ENCODE results near the gene AKR1B1. TPM values are rescaled to one million over a fixed set of nuclear protein-coding genes. Genes with fewer than 3 reads are reported as not detected.

AKR1B1 gene
- total RNA-seq, 1 experiment from 2014 or later: 104 TPM

- POLR2A ChIA-PET (ENCODE audit: low non-redundant PET): no interaction called here
- no peak for TF ChIP-seq CTCF (conservative IDR thresholded peaks at IDR 0.05; ENCODE audit: low read depth, low read length)
- TF ChIP-seq EZH2 (IDR thresholded peaks at IDR 0.05; ENCODE audit: borderline replicate concordance, low read depth, low read length, poor library complexity, severe bottlenecking): no peak
These were observed 14.5 kb downstream of the AKR1B1 start for GRCh38 chr7:134444198-134444960.

DNA sequence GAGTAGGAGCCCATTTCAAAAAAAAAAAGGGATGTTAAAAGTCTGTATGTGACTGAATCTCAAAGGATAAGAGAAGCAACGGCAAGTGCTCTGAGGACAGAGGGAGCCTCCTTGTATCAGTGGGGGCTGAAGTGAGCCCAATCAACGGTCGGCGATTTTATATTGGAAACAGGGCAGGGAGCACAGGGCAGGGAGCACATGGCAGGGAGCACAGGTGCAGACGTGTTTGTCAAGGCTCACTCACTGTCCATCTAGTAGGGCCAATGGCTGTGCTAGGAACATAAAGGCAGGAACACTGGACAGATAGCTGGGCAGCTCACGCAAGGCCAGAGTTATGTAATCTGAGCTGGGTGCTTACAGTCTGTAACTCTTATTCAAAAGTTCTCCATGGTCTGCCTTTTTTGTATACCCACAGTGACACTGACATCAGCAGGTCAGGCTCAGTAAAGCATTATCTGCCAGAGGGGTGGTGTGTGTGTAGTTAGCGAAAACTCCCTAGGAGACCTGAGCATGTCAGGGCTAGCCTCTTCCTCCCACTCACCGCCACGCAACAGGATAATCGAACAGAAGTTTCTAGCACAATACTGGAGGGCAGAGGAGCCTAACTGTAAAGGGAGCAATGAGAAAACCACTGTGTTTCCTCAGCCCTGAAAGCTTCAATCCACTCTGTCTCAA lies 15.4 kb downstream of the AKR1B1 start:
- Histone ChIP-seq H3K4me3 (ENCODE audit: low read depth, low read length, poor library complexity, severe bottlenecking) (no peak overlapping the region), H3K9me3 (ENCODE audit: low read depth, low read length, poor library complexity, severe bottlenecking) (peaks cover 5% of the 10 kb centered on the region), H3K4me1 (ENCODE audit: insufficient read depth, low read length, poor library complexity, severe bottlenecking) (no peaks in the 10 kb centered on the region), H3K27ac (ENCODE audit: low read depth, low read length, poor library complexity, severe bottlenecking) (no peak overlapping the region), H3K36me3 (ENCODE audit: insufficient read depth, low read length, poor library complexity, severe bottlenecking) (peaks cover 20% of the 10 kb centered on the region), H3K27me3 (replicated peaks; ENCODE audit: insufficient read depth, low read depth, low read length, poor library complexity) (no peaks in the 10 kb centered on the region)
- intact Hi-C loops (cut with micrococcal nuclease; ENCODE audit: unreplicated experiment): no loop called here
- ChIA-PET POLR2A (ENCODE audit: low non-redundant PET) (no interaction called here), CTCF (no interaction called here)
- TF ChIP-seq CTCF (conservative IDR thresholded peaks at IDR 0.05; ENCODE audit: low read depth, low read length): no peak
- no peak for TF ChIP-seq EZH2 (IDR thresholded peaks at IDR 0.05; ENCODE audit: borderline replicate concordance, low read depth, low read length, poor library complexity, severe bottlenecking)
- no TSS peak for BruUV-seq (replicated peaks)
- DNase-seq (ENCODE audit: low spot score): no peak

More at GRCh38 chr7:134444198-134444960, 14.5 kb downstream of the AKR1B1 start:
- H3K4me3 ChIP-seq (ENCODE audit: low read depth, low read length, poor library complexity, severe bottlenecking): no peak overlapping the region
- intact Hi-C loops (cut with micrococcal nuclease; ENCODE audit: unreplicated experiment): no loop called here
- H3K36me3 ChIP-seq (ENCODE audit: insufficient read depth, low read length, poor library complexity, severe bottlenecking): peaks cover 20% of the 10 kb centered on the region
- no peaks in the 10 kb centered on the region for H3K27me3 ChIP-seq (replicated peaks; ENCODE audit: insufficient read depth, low read depth, low read length, poor library complexity)
- H3K27ac ChIP-seq (ENCODE audit: low read depth, low read length, poor library complexity, severe bottlenecking): no peak overlapping the region
- no peaks in the 10 kb centered on the region for H3K9me3 ChIP-seq (ENCODE audit: low read depth, low read length, poor library complexity, severe bottlenecking)
- no peak for DNase-seq (ENCODE audit: low spot score)
- no peaks in the 10 kb centered on the region for H3K4me1 ChIP-seq (ENCODE audit: insufficient read depth, low read length, poor library complexity, severe bottlenecking)
- CTCF ChIA-PET: no interaction called here
- no TSS peak for BruUV-seq (replicated peaks)

- TF ChIP-seq CTCF (conservative IDR thresholded peaks at IDR 0.05; ENCODE audit: low read depth, low read length): no peak
- TF ChIP-seq EZH2 (IDR thresholded peaks at IDR 0.05; ENCODE audit: borderline replicate concordance, low read depth, low read length, poor library complexity, severe bottlenecking): no peak
- CTCF ChIA-PET: no interaction called here
These were observed 16.3 kb downstream of the AKR1B1 start for GRCh38 chr7:134442441-134443220.

More at GRCh38 chr7:134442441-134443220, 16.3 kb downstream of the AKR1B1 start:
- BruUV-seq (replicated peaks): no TSS peak
- Histone ChIP-seq H3K36me3 (ENCODE audit: insufficient read depth, low read length, poor library complexity, severe bottlenecking) (peaks cover 16% of the 10 kb centered on the region), H3K27me3 (replicated peaks; ENCODE audit: insufficient read depth, low read depth, low read length, poor library complexity) (no peaks in the 10 kb centered on the region), H3K27ac (ENCODE audit: low read depth, low read length, poor library complexity, severe bottlenecking) (no peak overlapping the region), H3K4me1 (ENCODE audit: insufficient read depth, low read length, poor library complexity, severe bottlenecking) (no peaks in the 10 kb centered on the region), H3K4me3 (ENCODE audit: low read depth, low read length, poor library complexity, severe bottlenecking) (no peak overlapping the region), H3K9me3 (ENCODE audit: low read depth, low read length, poor library complexity, severe bottlenecking) (peaks cover 6% of the 10 kb centered on the region)
- DNase-seq (ENCODE audit: low spot score): no peak
- POLR2A ChIA-PET (ENCODE audit: low non-redundant PET): no interaction called here
- intact Hi-C loops (cut with micrococcal nuclease; ENCODE audit: unreplicated experiment): no loop called here
